TTC549 (cell line): ENCODE measurements around the gene TRPV2.
"Not testable (repeated sequence)": the region's sequence is repeated elsewhere in the genome, so short reads cannot be mapped to it uniquely, and the experiment has no call there.

Experiments
- FAIRE-seq: peaks from 2 replicates; lab custom pipeline; 2012; peaks lifted over from hg19 to GRCh38; lab: Jason Lieb, UNC

TRPV2 gene, protein sequence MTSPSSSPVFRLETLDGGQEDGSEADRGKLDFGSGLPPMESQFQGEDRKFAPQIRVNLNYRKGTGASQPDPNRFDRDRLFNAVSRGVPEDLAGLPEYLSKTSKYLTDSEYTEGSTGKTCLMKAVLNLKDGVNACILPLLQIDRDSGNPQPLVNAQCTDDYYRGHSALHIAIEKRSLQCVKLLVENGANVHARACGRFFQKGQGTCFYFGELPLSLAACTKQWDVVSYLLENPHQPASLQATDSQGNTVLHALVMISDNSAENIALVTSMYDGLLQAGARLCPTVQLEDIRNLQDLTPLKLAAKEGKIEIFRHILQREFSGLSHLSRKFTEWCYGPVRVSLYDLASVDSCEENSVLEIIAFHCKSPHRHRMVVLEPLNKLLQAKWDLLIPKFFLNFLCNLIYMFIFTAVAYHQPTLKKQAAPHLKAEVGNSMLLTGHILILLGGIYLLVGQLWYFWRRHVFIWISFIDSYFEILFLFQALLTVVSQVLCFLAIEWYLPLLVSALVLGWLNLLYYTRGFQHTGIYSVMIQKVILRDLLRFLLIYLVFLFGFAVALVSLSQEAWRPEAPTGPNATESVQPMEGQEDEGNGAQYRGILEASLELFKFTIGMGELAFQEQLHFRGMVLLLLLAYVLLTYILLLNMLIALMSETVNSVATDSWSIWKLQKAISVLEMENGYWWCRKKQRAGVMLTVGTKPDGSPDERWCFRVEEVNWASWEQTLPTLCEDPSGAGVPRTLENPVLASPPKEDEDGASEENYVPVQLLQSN

DNA sequence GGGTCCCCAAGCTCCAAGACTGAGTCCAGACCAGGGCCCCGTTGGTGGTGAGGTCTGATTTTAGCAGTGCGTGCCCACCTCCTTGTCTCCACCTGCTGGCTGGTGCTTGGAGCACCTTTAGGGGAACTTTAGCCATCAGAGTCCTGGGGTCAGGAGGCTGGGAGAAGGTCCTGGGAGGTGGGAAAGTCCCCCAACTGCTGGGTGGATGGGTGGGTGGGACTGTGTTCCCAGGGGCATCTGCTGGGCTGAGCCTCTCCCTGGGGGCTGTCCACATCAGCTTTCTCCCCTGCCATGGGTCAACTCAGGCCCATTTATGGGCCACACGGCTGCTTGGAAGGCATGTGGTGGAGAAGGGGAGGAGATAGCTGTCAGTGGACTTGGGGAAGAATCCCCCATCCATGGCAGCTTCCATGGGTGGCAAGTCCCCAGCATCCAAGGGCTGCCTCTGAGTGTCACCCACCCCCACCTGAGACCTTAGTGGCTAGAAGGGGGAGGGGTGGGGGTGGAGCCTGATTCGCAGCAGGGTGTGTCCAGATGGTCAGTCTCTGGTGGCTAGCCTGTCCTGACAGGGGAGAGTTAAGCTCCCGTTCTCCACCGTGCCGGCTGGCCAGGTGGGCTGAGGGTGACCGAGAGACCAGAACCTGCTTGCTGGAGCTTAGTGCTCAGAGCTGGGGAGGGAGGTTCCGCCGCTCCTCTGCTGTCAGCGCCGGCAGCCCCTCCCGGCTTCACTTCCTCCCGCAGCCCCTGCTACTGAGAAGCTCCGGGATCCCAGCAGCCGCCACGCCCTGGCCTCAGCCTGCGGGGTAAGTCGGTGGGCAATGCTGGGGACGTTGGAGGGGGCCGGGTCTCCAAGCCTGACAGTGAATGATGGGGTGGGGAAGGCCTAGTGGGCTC, at the start of gene TRPV2:
Gene TRPV2, plus strand, starts transcription at position 541 of the 894 bp plus-strand sequence. CDS start 2,098 bp downstream, outside the sequence.
- FAIRE-seq = no peak

DNA sequence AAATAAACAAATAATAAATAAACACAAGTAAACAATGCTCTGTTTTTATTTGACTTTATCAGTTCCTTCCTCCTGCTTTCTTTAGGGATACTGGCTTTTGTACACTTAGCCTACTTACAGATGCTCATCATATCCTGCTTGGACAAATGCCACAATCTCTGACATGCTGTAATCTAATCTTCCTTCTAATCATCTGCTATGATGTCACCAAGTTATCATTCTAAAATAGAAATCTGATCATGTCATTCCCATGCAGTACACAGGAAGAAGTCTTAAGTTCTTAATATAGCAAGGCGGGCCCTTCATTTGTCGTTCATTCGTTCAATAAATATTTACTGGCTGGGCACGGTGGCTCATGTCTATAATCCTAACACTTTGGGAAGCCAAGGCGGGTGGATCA, 43.6 kb upstream of the TRPV2 start:
- FAIRE-seq = no peak

DNA sequence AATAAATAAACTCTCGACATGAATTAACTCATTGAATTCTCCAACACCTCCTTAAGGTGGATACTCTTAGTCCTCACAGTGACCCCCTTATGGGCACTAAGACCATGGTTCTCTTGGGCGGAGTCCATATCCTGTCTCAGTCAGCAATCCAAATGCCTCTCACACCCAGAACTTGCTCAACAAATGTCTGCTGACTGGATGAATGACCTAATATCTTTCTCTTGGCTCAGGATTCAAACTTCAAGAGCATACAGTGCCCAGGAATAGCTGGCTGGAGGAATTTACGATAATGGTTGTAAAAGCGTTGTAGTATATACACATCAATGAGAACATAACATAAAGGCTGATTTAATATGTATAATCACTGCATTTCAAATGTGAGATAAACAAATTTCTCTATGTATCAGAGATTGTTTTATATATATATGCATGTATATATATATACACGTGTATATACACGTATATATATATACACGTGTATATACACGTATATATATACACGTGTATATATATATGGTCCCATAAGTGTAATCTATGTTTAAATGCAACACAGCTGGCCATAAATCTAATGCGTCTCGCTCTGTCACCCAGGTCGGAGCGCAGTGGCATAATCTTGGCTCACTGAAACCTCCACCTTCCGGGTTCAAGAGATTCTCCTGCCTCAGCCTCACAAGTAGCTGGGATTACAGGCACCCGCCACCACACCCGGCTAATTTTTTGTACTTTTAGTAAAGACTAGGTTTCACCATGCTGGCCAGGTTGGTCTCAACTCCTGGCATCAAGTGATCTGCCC, 41.0 kb upstream of the TRPV2 start:
- FAIRE-seq = no peak

DNA sequence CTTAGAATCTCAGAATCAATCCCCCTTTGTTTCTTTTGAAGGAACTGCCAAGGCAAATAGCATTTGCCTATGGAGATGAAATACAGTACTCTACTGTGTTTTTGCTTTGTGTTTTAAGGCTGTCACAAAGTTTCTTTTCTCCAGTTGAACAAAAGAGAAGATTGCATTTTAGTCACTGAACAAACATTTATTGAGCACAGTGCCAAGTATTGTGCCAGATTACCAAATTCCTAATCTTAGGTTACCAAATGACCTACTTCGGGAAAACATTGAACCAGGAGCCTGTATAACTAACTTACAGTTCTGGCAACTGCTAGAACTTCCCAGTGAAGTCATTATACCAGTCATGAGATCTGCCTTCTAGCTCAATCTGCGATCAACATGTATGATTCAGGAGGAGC, 37.4 kb upstream of the TRPV2 start:
- FAIRE-seq = no peak

DNA sequence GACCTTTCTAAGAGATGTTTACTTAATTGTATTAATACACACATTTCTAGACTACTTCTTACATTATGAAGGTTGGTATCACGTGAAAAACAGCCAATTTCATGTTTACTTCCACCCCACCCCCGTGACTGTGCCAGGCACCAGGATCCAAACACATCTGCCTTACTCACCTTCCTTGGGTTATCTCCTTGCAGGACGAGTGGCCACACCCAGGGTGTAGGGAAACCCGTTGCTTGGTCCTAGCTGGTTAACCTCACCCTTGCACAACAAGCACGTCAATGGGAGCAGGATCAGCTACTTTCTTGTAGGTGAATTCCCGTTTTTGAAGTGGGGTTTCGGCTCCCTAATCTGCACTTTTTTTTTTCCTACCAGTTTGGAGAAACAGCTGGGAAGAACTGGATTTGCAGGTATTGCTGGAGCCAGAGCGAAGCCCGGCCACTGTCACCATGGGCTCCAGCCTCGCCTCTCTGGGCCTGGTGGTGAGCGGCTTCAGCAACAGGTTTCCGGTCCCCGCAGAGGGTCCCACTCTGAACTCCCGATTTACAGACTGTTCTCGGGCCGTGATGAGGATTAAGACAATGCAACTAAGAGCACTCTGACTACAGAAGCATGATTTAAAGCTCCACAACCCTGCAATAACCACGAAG, 36.6 kb upstream of the TRPV2 start:
- FAIRE-seq = no peak

DNA sequence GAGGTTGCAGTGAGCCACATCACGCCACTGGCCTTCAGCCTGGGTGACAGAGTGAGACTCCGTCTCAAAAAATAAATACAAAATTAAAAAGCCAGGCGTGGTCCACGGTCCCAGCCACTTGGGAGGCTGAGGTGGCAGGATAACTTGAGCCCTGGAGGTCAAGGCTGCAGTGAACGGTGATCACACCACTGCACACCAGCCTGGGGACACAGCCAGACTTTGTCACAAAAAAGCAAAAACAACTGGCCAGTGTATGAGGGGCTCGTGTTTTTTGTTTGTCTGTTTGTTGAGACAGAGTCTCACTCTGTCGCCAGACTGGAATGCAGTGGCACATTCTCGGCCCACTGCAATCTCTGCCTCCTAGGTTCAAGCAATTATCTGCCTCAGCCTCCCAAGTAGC, 35.7 kb upstream of the TRPV2 start:
- FAIRE-seq = no peak

DNA sequence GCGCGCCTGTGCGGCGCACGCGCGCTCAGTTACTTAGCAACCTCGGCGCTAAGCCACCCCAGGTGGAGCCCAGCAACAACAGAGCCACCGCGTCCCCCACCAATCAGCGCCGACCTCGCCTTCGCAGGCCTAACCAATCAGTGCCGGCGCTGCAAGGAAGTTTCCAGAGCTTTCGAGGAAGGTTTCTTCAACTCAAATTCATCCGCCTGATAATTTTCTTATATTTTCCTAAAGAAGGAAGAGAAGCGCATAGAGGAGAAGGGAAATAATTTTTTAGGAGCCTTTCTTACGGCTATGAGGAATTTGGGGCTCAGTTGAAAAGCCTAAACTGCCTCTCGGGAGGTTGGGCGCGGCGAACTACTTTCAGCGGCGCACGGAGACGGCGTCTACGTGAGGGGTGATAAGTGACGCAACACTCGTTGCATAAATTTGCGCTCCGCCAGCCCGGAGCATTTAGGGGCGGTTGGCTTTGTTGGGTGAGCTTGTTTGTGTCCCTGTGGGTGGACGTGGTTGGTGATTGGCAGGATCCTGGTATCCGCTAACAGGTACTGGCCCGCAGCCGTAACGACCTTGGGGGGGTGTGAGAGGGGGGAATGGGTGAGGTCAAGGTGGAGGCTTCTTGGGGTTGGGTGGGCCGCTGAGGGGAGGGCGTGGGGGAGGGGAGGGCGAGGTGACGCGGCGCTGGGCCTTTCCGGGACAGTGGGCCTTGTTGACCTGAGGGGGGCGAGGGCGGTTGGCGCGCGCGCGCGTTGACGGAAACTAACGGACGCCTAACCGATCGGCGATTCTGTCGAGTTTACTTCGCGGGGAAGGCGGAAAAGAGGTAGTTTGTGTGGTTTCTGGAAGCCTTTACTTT, 34.5 kb upstream of the TRPV2 start, which contains the start of gene UBB:
Gene UBB, plus strand, starts transcription at position 452 of the 856 bp plus-strand sequence. CDS start 817 bp downstream, outside the sequence.
- peak; percentile 81 for FAIRE-seq

DNA sequence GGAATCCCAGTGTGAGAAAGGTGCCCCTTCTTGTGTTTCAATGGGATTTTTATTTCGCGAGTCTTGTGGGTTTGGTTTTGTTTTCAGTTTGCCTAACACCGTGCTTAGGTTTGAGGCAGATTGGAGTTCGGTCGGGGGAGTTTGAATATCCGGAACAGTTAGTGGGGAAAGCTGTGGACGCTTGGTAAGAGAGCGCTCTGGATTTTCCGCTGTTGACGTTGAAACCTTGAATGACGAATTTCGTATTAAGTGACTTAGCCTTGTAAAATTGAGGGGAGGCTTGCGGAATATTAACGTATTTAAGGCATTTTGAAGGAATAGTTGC, 33.9 kb upstream of the TRPV2 start:
- no peak for FAIRE-seq

DNA sequence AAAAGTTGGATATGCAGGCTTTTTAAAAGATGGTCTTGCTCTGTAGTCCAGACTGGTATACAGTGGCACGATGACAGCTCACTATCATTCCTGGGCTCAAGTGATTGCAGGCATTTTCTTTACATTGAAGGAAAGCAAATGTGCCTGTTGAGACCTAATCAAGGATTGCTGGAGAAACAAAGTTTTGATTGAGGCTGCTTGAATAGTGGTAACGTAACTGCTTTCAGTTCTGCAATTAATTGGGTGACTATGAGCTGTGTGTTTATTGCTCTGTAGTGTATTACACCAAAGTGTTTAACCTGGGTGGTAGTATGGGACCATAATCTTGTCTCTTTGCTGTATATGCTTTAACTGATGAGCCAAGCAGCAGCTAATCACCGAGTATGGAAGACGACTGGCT, 32.2 kb upstream of the TRPV2 start:
- no peak for FAIRE-seq

DNA sequence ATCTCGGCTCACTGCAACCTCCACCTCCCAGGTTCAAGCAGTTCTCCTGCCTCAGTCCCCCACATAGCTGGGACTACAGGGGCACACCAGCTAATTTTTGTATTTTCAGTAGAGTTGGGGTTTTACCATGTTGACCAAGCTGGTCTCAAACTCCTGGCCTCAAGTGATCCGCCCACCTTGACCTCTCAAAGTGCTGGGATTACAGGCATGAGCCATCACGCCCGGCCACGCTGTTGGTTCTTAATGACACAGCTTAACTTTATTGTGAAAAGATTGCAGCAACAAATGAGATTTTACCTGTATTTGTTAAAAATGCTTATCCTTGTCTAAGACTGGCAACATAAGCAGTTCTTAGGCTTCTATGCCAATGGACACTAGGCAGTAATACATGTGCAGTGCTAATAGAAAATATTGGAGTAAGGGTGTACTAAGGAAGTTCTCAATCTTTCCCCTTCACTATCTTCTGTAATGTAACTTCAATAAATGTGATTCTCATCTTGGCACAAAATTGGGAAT, 31.5 kb upstream of the TRPV2 start:
- FAIRE-seq = no peak

DNA sequence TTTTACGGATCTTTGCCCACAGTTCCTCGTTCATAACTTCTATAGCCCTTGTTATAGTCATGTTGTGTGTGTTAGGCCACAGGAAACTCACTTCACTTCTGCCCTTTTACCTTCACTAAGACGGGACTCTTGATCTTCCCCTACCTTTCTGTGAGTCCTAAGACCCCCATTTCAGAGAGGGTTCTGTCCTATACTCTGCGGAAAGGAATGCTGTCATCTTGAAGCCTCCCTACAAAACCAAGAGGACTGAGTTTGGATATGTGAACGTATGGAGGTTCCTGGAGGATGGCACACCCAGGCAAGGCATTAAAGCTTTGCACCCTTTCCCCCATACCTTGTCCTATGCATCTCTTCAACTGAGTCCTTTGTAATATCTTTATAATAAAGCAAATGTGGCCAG, 30.8 kb upstream of the TRPV2 start:
- FAIRE-seq = no peak

DNA sequence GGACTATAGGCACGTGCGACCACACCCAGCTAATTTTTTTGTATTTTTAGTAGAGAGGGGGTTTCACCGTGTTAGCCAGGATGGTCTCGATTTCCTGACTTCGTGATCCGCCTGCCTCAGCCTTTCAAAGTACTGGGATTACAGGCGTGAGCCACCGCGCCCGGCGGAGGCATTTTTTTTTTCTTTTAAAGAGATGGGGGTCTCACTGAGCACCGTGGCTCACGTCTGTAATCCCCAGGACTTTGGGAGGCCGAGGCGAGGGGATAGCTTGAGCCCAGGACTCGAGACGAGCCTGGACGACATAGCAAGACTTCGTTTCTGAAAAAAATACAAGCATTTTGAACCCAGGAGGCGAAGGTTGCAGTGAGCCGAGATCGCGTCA, 29.3 kb upstream of the TRPV2 start:
- FAIRE-seq = not testable (repeated sequence)

DNA sequence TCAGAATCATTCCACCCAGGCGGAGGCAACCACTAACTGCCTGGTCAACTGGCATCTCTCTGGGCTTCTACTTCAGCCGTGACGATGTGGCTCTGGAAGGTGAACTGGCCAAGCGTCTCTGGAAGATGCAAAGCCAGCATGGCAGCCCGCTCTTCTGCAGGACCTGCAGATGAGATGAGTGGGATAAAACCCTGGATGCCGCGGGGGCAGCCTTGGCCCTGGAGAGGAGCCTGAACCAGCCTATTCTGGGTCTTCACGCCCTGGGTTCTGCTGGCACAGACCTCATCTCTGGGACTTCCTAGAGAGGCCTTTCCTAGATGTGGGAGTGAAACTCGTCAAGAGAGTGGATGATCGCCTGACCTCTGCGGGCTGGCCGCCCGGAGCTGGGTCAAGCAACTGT, 23.9 kb upstream of the TRPV2 start:
- no peak for FAIRE-seq

DNA sequence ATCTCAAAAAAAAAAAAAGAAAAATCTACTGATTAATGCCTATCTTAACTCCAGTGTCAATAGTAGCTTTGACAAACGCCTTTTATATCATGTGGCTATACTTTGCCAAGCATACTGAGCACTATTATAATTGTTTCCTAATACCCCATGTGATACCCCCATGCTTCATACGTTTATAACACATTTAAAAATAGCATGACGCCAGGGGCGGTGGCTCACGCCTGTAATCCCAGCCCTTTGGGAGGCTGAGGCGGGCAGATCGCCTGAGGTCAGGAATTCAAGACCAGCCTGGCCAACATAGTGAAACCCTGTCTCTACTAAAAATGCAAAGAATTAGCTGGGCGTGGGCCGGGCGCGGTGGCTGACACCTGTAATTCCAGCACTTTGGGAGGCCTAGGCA, 22.9 kb upstream of the TRPV2 start:
- not testable (repeated sequence) for FAIRE-seq

DNA sequence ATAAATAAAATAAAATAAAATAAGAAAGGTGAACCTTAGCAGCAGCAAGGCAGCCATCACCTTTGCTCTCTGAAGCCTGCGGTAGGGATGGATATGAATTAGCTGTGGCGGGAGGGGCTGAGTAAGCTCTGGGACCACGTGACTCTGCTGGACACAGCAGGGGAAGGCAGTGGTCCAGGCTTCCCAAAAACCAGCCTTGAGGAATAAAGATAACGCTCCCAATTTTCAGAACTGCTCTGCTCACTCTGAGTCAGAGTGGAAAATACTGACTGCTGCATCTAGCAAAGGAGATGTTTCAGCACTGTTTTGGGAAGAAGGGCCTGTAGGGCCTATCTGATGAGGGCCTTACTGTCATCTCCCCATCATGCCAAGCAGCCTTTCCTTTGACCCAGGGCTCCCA, 19.5 kb upstream of the TRPV2 start:
- not testable (repeated sequence) for FAIRE-seq

DNA sequence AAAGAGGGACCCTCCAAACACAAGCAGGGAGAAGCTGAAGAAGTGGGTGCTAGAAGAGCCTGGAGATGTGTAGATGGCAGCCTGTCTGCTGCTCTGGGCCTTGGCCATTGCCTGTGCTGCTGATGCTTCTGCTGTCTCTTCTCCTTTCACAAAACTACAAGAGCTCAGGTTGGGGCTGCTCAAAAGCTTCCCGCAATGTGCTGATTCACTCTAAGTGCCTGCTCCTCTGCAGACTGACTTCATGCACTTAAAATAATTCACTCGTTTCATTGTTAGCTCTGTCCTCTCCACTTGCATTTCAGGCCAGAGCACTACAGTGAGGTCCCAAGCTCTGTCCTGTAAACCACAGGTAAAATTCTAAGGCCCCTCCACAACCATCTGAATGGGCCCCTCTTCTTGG, 18.7 kb upstream of the TRPV2 start:
- not testable (repeated sequence) for FAIRE-seq

DNA sequence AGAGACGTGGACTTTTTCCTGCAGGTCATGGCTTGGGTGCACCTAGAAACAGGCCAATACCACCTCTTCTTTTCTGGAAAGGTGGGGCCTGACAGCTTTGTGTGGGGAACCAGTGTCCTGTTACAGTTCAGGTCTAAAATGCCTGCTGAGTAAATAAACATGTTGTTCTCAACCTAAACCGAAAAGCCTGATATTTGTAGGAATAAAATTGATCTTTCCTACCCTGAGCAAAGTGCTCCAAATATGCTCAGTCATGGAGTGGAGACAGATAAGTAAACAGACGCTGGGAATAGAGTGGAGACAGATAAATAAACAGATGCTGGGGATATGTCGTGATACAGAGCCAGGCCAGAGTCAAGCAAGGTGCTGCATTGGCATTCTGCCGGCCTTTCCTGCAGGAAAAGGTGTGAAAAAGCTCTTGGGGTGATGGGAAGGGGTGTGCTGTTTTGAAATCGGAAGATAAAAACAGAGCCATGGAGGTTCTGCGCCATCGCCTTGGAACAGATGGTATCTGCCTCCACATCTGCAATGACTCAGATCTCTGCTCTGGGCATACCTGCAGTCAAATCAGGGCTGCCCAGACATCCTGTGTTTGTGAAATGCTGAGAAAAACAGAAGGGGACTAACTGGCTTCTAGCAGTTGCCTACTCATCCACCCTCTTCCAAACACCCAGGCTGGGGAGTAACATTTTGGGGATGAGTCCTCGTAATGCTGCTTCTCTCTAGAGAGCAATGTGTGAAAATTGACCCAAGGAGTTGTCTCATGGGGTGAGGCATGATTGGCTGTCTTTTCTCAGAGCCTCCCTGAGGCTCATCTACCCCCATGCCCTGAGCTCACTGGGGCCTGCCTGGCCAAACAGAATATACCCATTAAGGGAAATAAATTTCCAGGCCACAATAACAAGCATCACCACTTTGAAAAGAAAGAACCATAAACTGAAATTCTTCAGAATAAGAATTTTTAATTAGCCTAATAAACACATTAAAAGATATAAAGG, 16.8 kb upstream of the TRPV2 start:
- no peak for FAIRE-seq

DNA sequence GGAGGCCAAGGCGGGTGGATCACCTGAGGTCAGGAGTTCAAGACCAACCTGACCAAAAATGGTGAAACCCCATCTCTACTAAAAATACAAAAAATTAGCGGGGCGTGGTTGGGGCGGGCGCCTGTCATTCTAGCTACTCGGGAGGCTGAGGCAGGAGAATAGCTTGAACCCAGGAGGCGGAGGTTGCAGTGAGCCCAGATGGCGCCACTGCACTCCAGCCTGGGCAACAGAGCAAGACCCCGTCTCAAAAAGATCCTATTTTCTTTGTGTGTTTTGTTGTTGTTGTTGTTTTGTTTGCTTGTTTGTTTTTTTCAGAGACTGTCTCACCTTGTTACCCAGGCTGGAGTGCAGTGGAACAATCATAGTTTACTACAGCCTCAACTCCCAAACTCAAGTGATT, 11.5 kb upstream of the TRPV2 start:
- not testable (repeated sequence) for FAIRE-seq
